HG03520 (cell line): Measurements from ENCODE around the gene HLF.

Experiments used
- ATAC-seq: cut with Tn5 transposase; IDR thresholded peaks from one replicate; pipeline ENCODE4 v1.9.1; 2021; ENCODE audit warnings: mild to moderate bottlenecking, moderate library complexity; ENCODE audit not compliant: unreplicated experiment

HLF gene

DNA sequence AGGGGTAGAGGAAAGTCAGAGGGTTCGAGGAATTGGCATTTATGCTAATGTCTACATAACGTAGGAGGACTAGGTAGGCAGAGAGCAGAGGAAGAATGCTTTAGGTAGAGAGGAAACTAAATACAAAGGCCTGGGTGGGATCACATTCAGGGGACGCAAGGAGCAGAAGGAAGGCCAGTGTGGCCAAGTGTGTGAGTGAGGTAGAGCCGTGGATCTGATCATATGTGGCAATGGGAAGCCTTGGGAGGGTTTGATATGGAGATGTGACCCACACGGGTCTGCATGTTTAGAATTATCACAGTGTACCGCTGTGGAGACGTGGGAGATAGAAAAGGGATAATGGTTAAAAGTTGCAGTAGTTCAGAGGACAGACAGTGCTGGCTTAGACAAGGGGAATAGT, 43.1 kb downstream of the HLF start:
- no peak for ATAC-seq

DNA sequence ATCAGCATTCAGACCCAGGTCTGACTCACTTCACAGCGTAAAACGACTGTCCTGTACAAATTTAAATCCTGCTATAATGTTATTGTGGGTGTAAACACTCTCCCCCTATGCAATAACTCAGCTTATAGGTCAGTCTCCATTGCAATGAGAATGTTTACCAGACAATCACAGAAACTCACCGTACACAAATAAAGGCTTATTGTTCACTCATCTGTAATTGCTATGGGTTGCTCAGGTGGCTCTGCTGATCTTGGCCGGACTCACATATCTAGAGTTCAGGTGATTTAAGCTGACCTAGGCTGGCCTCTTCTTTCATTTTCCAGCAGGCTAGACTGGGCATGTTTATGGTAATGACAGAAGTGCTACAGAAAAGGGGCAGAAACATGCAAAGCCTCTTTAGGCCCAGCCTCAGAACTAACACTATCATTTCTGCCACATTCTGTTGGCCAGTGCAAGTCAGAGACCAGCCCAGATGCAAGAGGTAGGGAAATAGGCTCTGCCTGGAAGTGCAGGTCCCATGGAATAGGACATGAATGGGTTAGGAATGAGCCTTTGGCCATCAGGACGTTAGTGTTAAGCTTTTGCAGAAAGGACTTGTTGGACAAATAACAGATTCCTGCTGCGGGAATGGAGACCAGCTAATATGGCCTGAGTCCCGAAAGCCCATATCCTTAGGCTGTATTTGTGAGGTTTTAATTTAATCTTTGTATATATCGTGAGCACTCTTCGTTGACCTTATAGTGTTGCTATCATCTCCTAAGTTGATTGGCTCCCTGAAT, 44.0 kb downstream of the HLF start:
- no peak for ATAC-seq

DNA sequence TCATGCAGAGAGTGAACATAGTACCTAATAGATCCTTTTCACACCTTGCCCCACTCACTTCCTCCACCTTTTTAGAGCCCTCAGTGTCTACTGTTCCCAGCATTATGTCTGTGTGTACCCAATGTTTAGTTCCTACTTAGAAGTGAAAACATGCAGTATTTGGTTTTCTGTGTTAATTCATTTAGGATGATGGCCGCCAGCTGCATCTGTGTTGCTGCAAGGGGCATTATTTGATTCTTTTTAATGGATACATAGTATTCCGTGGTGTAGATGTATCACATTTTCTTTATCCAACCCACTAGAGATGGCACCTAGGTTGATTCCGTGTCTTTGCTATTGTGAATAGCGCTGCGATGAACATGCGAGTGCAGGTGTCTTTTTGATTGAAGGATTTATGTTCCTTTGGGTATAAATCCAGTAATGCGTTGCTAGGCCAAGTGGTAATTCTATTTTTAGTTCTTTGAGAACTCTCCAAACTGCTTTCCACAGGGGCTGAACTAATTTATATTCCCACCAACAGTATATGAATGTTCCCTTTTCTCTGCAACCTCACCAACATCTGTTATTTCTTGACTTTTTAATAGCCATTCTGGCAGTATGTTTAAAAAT, 47.1 kb downstream of the HLF start:
- ATAC-seq: no peak

DNA sequence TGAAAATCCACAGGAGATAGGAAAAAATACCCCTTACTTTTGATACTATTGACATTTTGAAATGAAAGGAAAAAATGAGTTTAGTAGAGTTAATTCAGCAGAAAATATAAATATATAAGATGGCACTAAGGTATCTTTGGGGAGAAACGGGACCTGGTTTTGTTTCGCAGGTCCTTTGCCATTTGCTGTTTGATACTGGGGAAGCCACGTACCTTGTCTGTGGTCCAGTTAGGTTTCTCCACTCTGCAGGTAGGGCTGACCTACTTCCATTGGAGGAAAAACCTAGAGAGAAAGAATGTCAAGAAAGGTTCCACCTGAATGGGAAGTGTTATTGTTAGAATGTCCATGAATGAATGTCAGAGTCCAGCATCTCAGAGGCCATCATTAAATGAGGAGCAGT, 48.1 kb downstream of the HLF start:
- ATAC-seq: no peak

DNA sequence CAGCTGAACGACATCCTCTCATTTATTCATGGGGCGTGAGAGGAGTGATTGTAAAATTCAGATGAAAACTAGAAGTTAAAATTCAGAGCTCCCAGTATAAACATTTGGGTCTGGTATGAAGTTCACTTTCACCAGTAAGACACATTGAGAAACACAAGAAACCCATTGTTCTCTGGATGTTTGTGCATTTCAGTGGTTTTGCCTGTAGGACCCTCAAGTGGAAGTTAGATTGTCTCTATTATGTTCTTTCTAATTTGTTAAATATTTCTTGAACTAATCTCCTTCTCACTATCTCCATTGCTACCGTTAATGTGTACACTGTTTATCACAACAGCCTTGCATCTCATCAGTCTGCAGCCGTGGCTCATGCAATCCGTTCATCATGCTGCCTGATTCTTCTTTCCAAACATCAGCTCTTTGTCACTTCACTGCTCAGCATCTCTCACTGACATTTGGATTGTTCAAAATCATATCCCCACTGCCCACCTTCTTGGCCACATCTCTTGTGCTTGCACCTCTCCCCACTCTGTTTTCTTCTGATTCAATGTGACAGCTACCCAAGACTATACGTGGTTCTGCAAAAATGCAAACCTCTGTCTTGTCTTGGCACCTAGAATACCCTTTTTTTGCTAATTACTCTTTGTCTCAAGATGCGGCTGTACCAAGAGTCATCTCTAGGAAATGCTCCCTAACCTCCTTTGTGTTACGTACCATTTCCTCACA, 49.5 kb downstream of the HLF start:
- no peak for ATAC-seq

DNA sequence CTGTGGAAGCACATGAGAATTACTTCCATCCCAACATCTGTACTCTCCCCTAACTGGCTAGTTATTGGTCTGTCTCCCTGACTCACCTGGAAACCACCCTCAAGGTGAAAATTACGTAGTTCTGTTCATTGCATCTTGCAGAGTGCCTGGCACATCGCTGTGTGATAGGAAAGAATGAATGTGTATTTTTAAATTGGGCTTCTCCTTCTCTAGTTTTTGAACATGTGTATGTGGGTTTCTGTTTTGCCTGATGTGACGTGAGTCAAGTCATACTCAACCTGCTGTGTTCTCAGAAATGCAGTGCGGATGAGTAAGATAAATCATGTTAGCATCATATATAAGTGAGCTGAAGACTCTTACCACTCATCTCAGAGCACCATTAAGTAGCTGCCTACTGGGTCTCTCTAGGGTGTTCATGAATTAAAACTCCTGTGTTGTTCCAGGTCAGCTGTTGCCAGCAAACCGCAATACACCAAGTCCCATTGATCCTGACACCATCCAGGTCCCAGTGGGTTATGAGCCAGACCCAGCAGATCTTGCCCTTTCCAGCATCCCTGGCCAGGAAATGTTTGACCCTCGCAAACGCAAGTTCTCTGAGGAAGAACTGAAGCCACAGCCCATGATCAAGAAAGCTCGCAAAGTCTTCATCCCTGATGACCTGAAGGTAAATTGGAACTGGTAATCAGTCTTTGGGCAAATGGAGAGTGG, 50.2 kb downstream of the HLF start:
- ATAC-seq: no peak

DNA sequence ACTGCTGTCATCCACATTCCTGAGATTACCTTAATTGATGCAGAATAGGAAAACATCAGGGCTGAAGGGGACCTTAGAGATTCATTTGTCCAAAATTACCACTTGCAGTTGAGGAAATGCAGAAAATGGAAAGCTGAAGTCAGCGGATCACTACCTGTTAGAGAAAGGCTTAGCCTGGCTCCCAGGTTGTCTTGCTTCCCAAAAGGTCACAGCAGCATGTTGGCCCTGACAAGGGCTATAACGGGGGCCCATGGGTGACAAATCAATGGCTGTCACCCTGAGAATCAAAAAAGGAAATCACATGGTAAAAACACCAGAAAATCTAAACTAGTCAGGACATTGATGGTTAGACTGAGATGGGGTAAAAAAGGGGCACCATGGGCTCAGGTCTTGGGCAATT, 51.7 kb downstream of the HLF start:
- ATAC-seq: no peak

DNA sequence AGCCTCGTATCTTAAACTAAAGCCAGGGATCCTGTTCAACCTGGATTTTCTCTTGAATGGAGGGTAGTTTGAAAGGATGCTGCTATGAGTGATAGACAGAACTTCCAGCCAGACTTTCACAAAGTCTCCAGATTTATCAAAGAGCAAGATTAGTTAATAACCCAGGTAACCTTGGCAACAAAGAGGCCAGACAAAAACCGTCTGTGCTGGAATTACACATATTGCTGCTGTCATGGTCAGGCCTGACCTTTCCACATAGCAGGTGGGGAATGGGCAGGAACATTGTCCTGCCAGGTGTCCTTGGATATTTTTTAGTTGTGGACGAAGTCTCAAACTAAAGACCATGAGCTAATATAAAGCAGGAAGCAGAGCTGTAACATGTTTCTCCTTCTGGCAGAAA, 52.5 kb downstream of the HLF start:
- no peak for ATAC-seq

DNA sequence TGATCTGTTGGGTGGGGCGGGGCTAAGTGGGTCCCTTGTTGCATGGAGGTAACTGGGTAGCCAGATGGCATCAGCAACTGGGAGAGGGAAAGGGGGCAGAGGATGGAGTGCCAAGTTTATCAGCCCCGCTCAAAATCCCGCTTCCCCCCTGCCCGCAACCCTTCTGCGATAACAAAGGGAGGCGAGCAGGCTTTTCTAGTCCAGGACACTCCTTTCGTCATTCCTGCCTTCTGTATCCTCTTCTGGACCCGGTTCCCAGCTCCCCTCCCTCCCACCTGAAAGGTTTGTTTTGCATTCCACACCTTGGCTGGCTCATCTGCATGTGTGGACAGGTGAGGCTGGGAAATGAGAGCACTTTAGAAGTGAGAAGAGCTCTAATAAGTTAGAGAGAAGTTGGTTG, 53.3 kb downstream of the HLF start:
- ATAC-seq: no peak

DNA sequence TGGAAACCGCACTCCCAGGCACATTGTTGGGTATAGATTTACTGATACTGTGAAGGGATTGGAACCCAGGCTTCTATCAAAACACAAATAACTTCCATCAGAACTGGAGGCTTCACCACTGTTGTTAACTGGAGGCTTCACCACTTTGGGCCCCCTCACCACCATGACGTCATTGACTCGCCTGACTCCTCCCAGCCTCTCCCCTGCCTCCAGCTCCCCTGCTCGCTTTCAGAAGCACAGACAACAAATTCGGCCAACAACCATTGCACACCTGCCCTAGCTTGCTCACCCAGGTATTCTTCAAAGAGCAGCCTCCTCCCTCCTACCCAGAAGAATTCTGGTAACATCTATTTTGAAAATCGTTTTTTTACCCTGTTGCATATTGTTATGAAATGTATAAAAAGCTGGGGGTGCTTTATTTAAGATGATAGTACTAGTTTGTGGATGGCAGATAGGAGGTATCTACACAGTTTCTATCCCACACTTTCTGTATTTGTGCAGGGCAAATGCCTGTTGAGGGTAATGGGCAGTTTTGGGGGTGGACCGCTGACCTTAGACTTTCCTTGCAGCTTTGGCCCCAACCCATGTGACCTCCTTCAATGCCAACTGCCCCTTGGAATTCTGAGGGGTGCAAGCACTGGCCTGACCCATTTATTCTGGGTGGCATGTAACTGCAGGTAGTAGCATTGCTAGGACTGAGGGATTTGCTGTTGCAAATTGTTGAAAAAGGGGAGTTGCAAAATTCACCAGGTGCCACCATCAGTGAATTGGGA, 54.1 kb downstream of the HLF start:
- no peak for ATAC-seq

DNA sequence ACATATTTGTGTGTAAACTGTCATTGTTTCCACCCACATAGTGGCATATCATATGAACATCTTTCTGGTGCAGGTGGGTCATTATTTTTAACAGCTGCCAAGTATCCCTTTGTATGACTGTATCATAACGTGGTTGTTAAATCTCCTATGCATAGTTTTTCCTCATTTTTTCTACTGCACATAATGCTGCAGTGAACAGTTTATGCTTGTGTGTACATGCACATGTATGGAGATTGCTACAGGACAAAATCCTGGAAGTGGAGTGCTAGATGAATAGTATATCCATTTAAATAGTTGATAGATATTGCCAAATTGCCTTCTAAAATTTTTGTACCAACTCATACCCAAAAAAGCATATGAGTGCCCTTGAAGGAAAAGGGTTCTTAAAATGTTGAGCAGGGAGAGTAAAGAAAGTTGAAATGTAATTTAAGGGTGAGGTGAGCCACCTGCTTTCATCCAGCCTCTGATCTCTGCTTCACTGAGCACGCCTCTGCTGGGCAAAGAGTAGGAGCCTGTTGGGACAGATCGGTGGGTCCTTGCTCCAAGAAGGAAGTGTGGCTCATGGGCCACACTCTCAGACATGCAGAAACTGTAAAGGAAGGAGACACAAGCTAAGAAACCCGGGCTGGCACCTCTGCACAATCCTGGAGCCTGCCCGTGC, 55.3 kb downstream of the HLF start:
- ATAC-seq: no peak

DNA sequence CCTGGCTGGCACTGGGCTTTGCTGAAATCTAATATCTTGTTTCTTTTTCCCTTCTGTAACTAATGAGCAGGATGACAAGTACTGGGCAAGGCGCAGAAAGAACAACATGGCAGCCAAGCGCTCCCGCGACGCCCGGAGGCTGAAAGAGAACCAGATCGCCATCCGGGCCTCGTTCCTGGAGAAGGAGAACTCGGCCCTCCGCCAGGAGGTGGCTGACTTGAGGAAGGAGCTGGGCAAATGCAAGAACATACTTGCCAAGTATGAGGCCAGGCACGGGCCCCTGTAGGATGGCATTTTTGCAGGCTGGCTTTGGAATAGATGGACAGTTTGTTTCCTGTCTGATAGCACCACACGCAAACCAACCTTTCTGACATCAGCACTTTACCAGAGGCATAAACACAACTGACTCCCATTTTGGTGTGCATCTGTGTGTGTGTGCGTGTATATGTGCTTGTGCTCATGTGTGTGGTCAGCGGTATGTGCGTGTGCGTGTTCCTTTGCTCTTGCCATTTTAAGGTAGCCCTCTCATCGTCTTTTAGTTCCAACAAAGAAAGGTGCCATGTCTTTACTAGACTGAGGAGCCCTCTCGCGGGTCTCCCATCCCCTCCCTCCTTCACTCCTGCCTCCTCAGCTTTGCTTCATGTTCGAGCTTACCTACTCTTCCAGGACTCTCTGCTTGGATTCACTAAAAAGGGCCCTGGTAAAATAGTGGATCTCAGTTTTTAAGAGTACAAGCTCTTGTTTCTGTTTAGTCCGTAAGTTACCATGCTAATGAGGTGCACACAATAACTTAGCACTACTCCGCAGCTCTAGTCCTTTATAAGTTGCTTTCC, 56.0 kb downstream of the HLF start:
- no peak for ATAC-seq

DNA sequence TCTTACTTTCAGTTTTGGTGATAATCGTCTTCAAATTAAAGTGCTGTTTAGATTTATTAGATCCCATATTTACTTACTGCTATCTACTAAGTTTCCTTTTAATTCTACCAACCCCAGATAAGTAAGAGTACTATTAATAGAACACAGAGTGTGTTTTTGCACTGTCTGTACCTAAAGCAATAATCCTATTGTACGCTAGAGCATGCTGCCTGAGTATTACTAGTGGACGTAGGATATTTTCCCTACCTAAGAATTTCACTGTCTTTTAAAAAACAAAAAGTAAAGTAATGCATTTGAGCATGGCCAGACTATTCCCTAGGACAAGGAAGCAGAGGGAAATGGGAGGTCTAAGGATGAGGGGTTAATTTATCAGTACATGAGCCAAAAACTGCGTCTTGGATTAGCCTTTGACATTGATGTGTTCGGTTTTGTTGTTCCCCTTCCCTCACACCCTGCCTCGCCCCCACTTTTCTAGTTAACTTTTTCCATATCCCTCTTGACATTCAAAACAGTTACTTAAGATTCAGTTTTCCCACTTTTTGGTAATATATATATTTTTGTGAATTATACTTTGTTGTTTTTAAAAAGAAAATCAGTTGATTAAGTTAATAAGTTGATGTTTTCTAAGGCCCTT, 56.8 kb downstream of the HLF start:
- ATAC-seq: no peak

DNA sequence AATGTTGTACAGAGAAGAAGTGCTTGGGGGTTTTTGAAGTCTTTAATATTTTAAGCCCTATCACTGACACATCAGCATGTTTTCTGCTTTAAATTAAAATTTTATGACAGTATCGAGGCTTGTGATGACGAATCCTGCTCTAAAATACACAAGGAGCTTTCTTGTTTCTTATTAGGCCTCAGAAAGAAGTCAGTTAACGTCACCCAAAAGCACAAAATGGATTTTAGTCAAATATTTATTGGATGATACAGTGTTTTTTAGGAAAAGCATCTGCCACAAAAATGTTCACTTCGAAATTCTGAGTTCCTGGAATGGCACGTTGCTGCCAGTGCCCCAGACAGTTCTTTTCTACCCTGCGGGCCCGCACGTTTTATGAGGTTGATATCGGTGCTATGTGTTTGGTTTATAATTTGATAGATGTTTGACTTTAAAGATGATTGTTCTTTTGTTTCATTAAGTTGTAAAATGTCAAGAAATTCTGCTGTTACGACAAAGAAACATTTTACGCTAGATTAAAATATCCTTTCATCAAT, 57.8 kb downstream of the HLF start:
- ATAC-seq: no peak

DNA sequence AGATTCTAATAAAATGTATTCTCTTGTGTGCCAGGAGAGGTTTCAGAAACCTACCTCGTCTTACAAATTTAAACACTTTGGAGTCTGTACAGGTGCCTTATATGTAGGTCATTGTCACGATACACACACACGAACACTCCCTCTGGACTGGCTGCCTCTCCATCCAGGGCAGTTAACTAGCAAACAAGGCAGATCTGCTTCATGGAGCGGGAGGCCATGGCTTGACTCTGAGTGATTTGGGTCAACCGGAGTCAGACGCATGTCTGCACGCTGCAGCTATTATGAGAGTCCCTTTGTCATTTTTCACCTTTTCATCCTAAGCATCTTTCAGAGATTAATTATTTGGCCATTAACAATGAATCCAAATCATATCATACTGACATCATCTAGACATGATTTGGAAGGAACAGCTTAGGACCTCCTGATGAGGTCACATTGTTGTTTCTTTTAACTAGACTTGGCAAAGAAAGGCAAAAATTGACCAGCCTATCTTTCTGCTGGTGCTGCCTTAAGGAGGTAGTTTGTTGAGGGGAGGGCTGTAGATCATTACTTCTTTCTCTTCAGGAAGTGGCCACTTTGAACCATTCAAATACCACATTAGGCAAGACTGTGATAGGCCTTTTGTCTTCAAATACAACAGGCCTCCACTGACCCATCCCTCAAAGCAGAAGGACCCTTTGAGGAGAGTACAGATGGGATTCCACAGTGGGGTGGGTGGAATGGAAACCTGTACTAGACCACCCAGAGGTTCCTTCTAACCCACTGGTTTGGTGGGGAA, 58.9 kb downstream of the HLF start:
- no peak for ATAC-seq

DNA sequence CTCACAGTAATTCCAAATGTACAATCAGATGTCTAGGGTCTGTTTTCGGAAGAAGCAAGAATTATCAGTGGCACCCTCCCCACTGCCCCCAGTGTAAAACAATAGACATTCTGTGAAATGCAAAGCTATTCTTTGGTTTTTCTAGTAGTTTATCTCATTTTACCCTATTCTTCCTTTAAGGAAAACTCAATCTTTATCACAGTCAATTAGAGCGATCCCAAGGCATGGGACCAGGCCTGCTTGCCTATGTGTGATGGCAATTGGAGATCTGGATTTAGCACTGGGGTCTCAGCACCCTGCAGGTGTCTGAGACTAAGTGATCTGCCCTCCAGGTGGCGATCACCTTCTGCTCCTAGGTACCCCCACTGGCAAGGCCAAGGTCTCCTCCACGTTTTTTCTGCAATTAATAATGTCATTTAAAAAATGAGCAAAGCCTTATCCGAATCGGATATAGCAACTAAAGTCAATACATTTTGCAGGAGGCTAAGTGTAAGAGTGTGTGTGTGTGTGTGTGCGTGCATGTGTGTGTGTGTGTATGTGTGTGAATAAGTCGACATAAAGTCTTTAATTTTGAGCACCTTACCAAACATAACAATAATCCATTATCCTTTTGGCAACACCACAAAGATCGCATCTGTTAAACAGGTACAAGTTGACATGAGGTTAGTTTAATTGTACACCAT, 59.7 kb downstream of the HLF start:
- no peak for ATAC-seq

DNA sequence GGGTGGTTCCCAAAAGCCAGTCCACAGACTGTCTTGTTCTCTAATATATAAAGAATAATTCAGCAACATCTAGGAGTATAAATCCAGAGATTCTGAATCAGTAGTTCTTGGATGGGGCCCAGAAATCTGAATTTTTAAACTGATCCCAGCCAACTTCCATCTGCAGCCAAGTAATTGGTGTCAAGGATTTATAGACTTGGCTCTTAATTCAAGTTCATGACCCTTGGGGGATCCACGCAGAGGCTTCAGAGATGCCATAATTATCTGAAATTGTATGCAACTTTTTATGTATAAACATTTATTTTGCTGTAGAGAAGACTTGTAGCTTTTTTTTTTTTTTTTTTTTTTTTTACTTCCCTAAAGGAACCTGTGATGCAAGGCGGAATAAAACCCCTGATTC, 60.6 kb downstream of the HLF start:
- no peak for ATAC-seq
